ENCODE results near the gene LPIN3. TPM values are rescaled to one million over a fixed set of nuclear protein-coding genes. Genes with fewer than 3 reads are reported as not detected.
A peak's percentile ranks its signal among the peaks of the same experiment; 100 is the strongest.

Gene LPIN3
- total and polyA plus RNA-seq, 2 of the 4 experiments (the other 2 are of a cell fraction), result 2.3 to 8.3 TPM

GRCh38 chr20:41342474-41343464, 2.1 kb downstream of the LPIN3 start:
- no peak for DNase-seq
- H3K18ac ChIP-seq (ENCODE audit: low read depth, low read length), result no peak overlapping the region
- no peak overlapping the region for H2AFZ ChIP-seq (replicated peaks; ENCODE audit: low read length, poor library complexity)
- H3K27me3 ChIP-seq (ENCODE audit: control insufficient read depth, insufficient read depth, low read length), result no peaks in the 10 kb centered on the region
- CTCF ChIA-PET, result no interaction called here
- no peak for ATAC-seq (ENCODE audit: low read depth)
- H3K4me1 ChIP-seq (ENCODE audit: control insufficient read depth, insufficient read depth, low read length), result peaks cover 9% of the 10 kb centered on the region
- H3K56ac ChIP-seq (ENCODE audit: extremely low read depth, insufficient read depth, low read length), result no peak overlapping the region
- no peak overlapping the region for H3K14ac ChIP-seq (replicated peaks; ENCODE audit: low read depth, low read length)
- in situ Hi-C loops (cut with MboI; ENCODE audit: low sequenced_read_pairs) (loop anchor here (5.0 to 10.0 kb wide), 2 partner anchors 165 to 368 kb away; no protein-coding TSS in a partner anchor), dilution Hi-C loops (cut with HindIII; ENCODE audit: low sequenced_read_pairs, unreplicated experiment) (no loop called here), intact Hi-C loops (cut with micrococcal nuclease) (loop anchor here (10.0 kb wide), 1 partner anchor 352 kb away; no protein-coding TSS in a partner anchor)
- no TSS peak for BruUV-seq (replicated peaks)
- no peak overlapping the region for H3K23ac ChIP-seq (ENCODE audit: low read depth, low read length)
- no peak overlapping the region for H3K27ac ChIP-seq (ENCODE audit: insufficient read depth, low read length)
- H3K79me1 ChIP-seq (ENCODE audit: low read depth in 1 of 2, low read length in 2 of 2), result peaks cover 0 to 6% of the 10 kb centered on the region in 2 experiments; a peak in 1 of 4 replicates
- H3K9me1 ChIP-seq (ENCODE audit: insufficient read depth, low read length), result no peaks in the 10 kb centered on the region
- no peak overlapping the region for H4K5ac ChIP-seq (ENCODE audit: low read depth, low read length)
- no peak overlapping the region for H2BK120ac ChIP-seq (ENCODE audit: low read depth, low read length)
- TF ChIP-seq MAZ (IDR thresholded peaks at IDR 0.05; ENCODE audit: borderline replicate concordance, low read depth, low read length), result no peak
- TF ChIP-seq ELK1 (IDR thresholded peaks at IDR 0.05; ENCODE audit: borderline replicate concordance, low read depth, low read length), result no peak
- no peak for TF ChIP-seq CHD1 (IDR thresholded peaks at IDR 0.05; ENCODE audit: low read depth, low read length)
- peak; percentile 61 for TF ChIP-seq MAFK (IDR thresholded peaks at IDR 0.05; ENCODE audit: low read depth, low read length)
- TF ChIP-seq, protein P1, sequence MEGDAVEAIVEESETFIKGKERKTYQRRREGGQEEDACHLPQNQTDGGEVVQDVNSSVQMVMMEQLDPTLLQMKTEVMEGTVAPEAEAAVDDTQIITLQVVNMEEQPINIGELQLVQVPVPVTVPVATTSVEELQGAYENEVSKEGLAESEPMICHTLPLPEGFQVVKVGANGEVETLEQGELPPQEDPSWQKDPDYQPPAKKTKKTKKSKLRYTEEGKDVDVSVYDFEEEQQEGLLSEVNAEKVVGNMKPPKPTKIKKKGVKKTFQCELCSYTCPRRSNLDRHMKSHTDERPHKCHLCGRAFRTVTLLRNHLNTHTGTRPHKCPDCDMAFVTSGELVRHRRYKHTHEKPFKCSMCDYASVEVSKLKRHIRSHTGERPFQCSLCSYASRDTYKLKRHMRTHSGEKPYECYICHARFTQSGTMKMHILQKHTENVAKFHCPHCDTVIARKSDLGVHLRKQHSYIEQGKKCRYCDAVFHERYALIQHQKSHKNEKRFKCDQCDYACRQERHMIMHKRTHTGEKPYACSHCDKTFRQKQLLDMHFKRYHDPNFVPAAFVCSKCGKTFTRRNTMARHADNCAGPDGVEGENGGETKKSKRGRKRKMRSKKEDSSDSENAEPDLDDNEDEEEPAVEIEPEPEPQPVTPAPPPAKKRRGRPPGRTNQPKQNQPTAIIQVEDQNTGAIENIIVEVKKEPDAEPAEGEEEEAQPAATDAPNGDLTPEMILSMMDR (conservative IDR thresholded peaks at IDR 0.05; ENCODE audit: low read depth, low read length), result no peak
- TF ChIP-seq, protein P2, sequence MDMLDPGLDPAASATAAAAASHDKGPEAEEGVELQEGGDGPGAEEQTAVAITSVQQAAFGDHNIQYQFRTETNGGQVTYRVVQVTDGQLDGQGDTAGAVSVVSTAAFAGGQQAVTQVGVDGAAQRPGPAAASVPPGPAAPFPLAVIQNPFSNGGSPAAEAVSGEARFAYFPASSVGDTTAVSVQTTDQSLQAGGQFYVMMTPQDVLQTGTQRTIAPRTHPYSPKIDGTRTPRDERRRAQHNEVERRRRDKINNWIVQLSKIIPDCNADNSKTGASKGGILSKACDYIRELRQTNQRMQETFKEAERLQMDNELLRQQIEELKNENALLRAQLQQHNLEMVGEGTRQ (IDR thresholded peaks at IDR 0.05; ENCODE audit: low read depth, low read length), result no peak
- no peak for TF ChIP-seq FOS (IDR thresholded peaks at IDR 0.05; ENCODE audit: low read depth, low read length)
- H2AK5ac ChIP-seq (ENCODE audit: low read depth, low read length), result no peak overlapping the region
- no peaks in the 10 kb centered on the region for H4K20me1 ChIP-seq (ENCODE audit: insufficient read depth, low read length)
- H4K91ac ChIP-seq (ENCODE audit: insufficient read depth, low read depth, low read length), result no peak overlapping the region
- H3K9ac ChIP-seq (ENCODE audit: low read depth, low read length), result no peak overlapping the region
- 96% methylated on average over 4 of the region's 9 CpGs; no CpG with 5 or more reads in 1 of the 2 experiments for WGBS, 2 experiments (ENCODE audit: extremely low coverage in 2 of 2, insufficient read length in 1 of 2)
- no peak overlapping the region for H2BK20ac ChIP-seq (ENCODE audit: low read depth, low read length)
- no peak overlapping the region for H4K8ac ChIP-seq (ENCODE audit: low read depth in 2 of 2, low read length in 2 of 2)
- H3K4me3 ChIP-seq (ENCODE audit: insufficient read depth, low read depth, low read length), result no peak overlapping the region
- no peak overlapping the region for H2BK5ac ChIP-seq (ENCODE audit: low read depth, low read length, poor library complexity, severe bottlenecking)
- POLR2A ChIA-PET (ENCODE audit: unreplicated experiment), result no interaction called here
- no peaks in the 10 kb centered on the region for H3K36me3 ChIP-seq (ENCODE audit: control insufficient read depth, insufficient read depth, low read length)
- no peak overlapping the region for H3K4ac ChIP-seq (ENCODE audit: low read depth, low read length)
- H3K4me2 ChIP-seq (ENCODE audit: low read depth, low read length), result no peak overlapping the region
- no peak overlapping the region for H2BK15ac ChIP-seq (ENCODE audit: low read depth, low read length)
- H2AK9ac ChIP-seq (replicated peaks; ENCODE audit: low read depth, low read length, poor library complexity), result peak overlapping the region; percentile 52
- no peaks in the 10 kb centered on the region for H3K9me3 ChIP-seq (ENCODE audit: control insufficient read depth, insufficient read depth, low read length)

All from IMR-90 (cell line).